ENCODE results near the gene TPM4.

DNA sequence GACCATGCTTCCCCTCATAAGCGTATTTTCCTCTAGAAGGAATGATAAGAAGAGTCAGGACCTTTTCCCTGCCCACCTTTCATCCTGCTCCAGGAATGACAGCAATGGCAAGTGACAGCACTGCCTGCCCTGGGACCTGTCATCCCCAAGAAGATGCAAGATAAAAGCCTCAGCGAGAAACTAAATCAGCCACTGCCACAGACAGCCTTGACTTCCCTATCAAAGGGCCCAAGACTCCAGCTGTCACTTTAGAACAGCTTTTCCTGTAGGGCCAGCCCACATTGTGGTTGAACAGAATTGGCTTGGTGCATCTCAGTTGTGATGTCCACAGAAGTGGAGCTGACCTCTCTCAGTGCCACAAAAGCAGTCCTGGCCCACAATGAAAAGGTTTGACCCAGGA lies 36.5 kb downstream of the TPM4 start:
- TF ChIP-seq CTCF (conservative IDR thresholded peaks at IDR 0.05) (no peak), EZH2 (IDR thresholded peaks at IDR 0.05; ENCODE audit: low read depth) (no peak)

Measured in PC-9 (cell line).